Heart right ventricle (tissue), 16 donors: ENCODE data around the gene WASF2. TPM values are rescaled to one million over a fixed set of nuclear protein-coding genes. Genes with fewer than 3 reads are reported as not detected.

Source experiments
- ATAC-seq, 8 donors: fragments of 200-7000 bp; cut with Tn5 transposase; one replicate each; pipeline ENCODE4 v1.9.1; 2020; ENCODE audit warnings: mild to moderate bottlenecking in 8 of 8, moderate library complexity in 8 of 8, moderate number of reproducible peaks in 1 of 8
- DNase-seq, 2 donors: peaks; one replicate each; pipeline ENCODE4 v3.0.0-alpha.2; 2020
- H3K27ac ChIP-seq, 10 donors: fragments of 200-600 bp; sonication (generic) in 2 of 10; one replicate each; pipeline versions ENCODE4 v1.5.0 to v1.8.0; 2020 to 2022; ENCODE audit warnings: mild to moderate bottlenecking in 3 of 10
- H3K27me3 ChIP-seq, 7 donors: fragments of 200-600 bp; one replicate each; pipeline ENCODE4 v1.8.0; 2021 to 2022; ENCODE audit warnings: mild to moderate bottlenecking in 2 of 7
- H3K36me3 ChIP-seq, 9 donors: fragments of 200-600 bp; sonication (generic) in 1 of 9; one replicate each; pipeline versions ENCODE4 v1.5.0 to v1.8.0; 2020 to 2022; ENCODE audit warnings: mild to moderate bottlenecking in 2 of 9
- H3K4me1 ChIP-seq, 9 donors: fragments of 200-600 bp; sonication (generic) in 1 of 9; one replicate each; pipeline versions ENCODE4 v1.5.0 to v1.8.0; 2020 to 2022; ENCODE audit warnings: mild to moderate bottlenecking in 4 of 9
- H3K4me3 ChIP-seq, 10 donors: fragments of 200-600 bp; sonication (generic) in 2 of 10; one replicate each; pipeline versions ENCODE4 v1.5.0 to v1.8.0; 2020 to 2022; ENCODE audit warnings: mild to moderate bottlenecking in 7 of 10, moderate library complexity in 2 of 10
- H3K9me3 ChIP-seq, 11 donors: fragments of 200-600 bp in 10 of 11; sonication (generic) in 2 of 11; one replicate each; pipeline versions ENCODE4 v1.5.0 to v1.8.0; 2013 to 2022; ENCODE audit warnings: mild to moderate bottlenecking in 2 of 11, control low read depth in 1 of 11, moderate library complexity in 1 of 11
- CTCF ChIP-seq, 9 donors: fragments of 200-600 bp; sonication (generic) in 2 of 9; IDR thresholded peaks; one replicate each; pipeline versions ENCODE4 v1.5.0 to v1.8.0; 2021 to 2022; ENCODE audit warnings: antibody characterized with exemption in 9 of 9, mild to moderate bottlenecking in 5 of 9, moderate library complexity in 1 of 9
- WGBS, 2 donors: extraction: QIAGEN DNeasy Blood & Tissue Kit; methylation state at CpG; one replicate each; pipeline ENCODE4 v1.1.7; 2013; ENCODE audit warnings: inconsistent platforms in 1 of 2; 5-methylcytosine and 5-hydroxymethylcytosine counted together
- intact Hi-C, 10 donors: fragments of 100-400 bp; cut with DNase I; formaldehyde crosslinking; loops; one replicate each; pipeline versions ENCODE4 v1.11.1 to v1.14.2; 2022
- polyA plus RNA-seq, 2 donors: library from polyadenylated mRNA; stranded (reverse); fragments of 200-250 nt; gene quantifications; one replicate each; pipeline ENCODE4 v1.2.3, GENCODE V29; 2013
- total RNA-seq, 10 donors: library from RNA; stranded (reverse); fragmentation: NEBNext Ultra II Directional in 3 of 10; extraction: Animal tissue kit (Norgen Biotek cat#: 25700) in 3 of 10; gene quantifications; one replicate each; pipeline versions ENCODE4 v1.2.1 to v1.2.4, GENCODE V29; 2021 to 2023
- donor health status: Arrhythmogenic right ventricular cardiomyopathy.
- donor health status: ischemic (EF 13 %, LVEDD 7.1; RV severe dilation, severe dysfunction).
- donor health status: healthy with polysubstance abuse.
- donor health status: DM: no; HTN: yes; CAD: no.
- donor health status: DM: no; HTN: no; CAD: no.
- donor health status: ischemic (EF 25% LVEDD 6.9; RV normal size, moderate dysfunction).
- donor health status: ischemic (EF 25% LVEDD 5.7; RV mildly dilated, moderate dysfunction).
- donor health status: healthy.
- donor health status: DM: yes; HTN: yes; CAD: no.
- donor health status: Ischemic cardiomyopathy.
- donor health status: ischemic (EF 35%, LVEDD 5.7; RV mildly dilated, moderate dysfunction).
- donor health status: nonischemic (EF 11% LVEDD 7.7; RV severe dilation, severe dysfunction).
- donor health status: DM: yes; HTN: yes; CAD: no.
- donor health status: PGD.
- donor health status: ischemic (EF 29% LVEDD 5.4; RV normal size, mild dysfunction).
- donor health status: nonischemic (EF 23%, LVEDD 6.1; RV moderate dilation, normal function).

WASF2 gene
- total and polyA plus RNA-seq, 12 donors, result 19.6 to 75.4 (median 50.5) TPM

- TF ChIP-seq CTCF (IDR thresholded peaks at IDR 0.05), result peak in 3 of 9 donors; percentile 7 to 22 (median 16)
- WGBS, 2 donors, result 90% methylated on average over 11 of the region's 11 CpGs
- no peak overlapping the region for H3K4me3 ChIP-seq
- peaks cover 10 to 64% (median 27%) of the 10 kb centered on the region in 9 donors for H3K4me1 ChIP-seq
- no peaks in the 10 kb centered on the region for H3K9me3 ChIP-seq
- ATAC-seq (no peak), DNase-seq (no peak)
- intact Hi-C loops, result no loop called here
- peak overlapping the region in 9 of 10 donors; percentile 13 to 78 (median 66) for H3K27ac ChIP-seq
- H3K36me3 ChIP-seq, result no peaks in the 10 kb centered on the region
- H3K27me3 ChIP-seq, result no peaks in the 10 kb centered on the region
Observed at GRCh38 chr1:27372808-27373690, 116.9 kb downstream of the WASF2 start.

GRCh38 chr1:27372022-27372807, 117.8 kb downstream of the WASF2 start:
- ATAC-seq (no peak), DNase-seq (no peak)
- intact Hi-C loops, result no loop called here
- Histone ChIP-seq H3K9me3 (no peaks in the 10 kb centered on the region), H3K4me1 (peaks cover 18 to 64% (median 35%) of the 10 kb centered on the region in 9 donors), H3K36me3 (no peaks in the 10 kb centered on the region), H3K27ac (peak overlapping the region in 2 of 10 donors; percentile 22 to 77), H3K4me3 (no peak overlapping the region), H3K27me3 (no peaks in the 10 kb centered on the region)
- 91 to 92% methylated on average over 19 of the region's 19 CpGs for WGBS, 2 donors
- TF ChIP-seq CTCF (IDR thresholded peaks at IDR 0.05), result no peak

- H3K4me1 ChIP-seq, result peaks cover 25 to 53% (median 40%) of the 10 kb centered on the region in 9 donors
- no peak for DNase-seq
- H3K36me3 ChIP-seq, result peaks cover 0 to 9% (median 3%) of the 10 kb centered on the region in 9 donors
- intact Hi-C loops, result loop anchor here in 2 of 10 donors (5.0 kb wide), 1 partner anchor 47 kb away; the partner anchor contains the start of gene TMEM222 (in 2 of the 2)
- no peak for ATAC-seq
- no peaks in the 10 kb centered on the region for H3K27me3 ChIP-seq
- peak overlapping the region in 9 of 10 donors; percentile 2 to 99 (median 46) for H3K27ac ChIP-seq
- 69 to 71% methylated on average over 13 of the region's 13 CpGs for WGBS, 2 donors
- H3K9me3 ChIP-seq, result no peaks in the 10 kb centered on the region
- no peak overlapping the region for H3K4me3 ChIP-seq
- TF ChIP-seq CTCF (IDR thresholded peaks at IDR 0.05), result peak in 5 of 9 donors; percentile 11 to 28 (median 22)
Observed at GRCh38 chr1:27368869-27369582, 120.9 kb downstream of the WASF2 start.
